LNCaP clone FGC (cell line): ENCODE data around the gene MAN1A1.

Source experiments
- DNase-seq: peaks from one replicate; pipeline ENCODE4 v3.0.0-alpha.2; 2011; ENCODE audit warnings: low read depth
- H3K4me3 ChIP-seq: 2 replicates; pipeline ENCODE4 v1.5.1; 2011; ENCODE audit warnings: mild to moderate bottlenecking, low read depth, low read length, control low read depth
- TF ChIP-seq, protein P1 (sequence below): IDR thresholded peaks from 2 replicates; pipeline ENCODE4 v1.5.1; 2012; ENCODE audit warnings: mild to moderate bottlenecking; ENCODE audit not compliant: control insufficient read depth, insufficient read depth; ENCODE audit errors: extremely low read depth

Gene MAN1A1

DNA sequence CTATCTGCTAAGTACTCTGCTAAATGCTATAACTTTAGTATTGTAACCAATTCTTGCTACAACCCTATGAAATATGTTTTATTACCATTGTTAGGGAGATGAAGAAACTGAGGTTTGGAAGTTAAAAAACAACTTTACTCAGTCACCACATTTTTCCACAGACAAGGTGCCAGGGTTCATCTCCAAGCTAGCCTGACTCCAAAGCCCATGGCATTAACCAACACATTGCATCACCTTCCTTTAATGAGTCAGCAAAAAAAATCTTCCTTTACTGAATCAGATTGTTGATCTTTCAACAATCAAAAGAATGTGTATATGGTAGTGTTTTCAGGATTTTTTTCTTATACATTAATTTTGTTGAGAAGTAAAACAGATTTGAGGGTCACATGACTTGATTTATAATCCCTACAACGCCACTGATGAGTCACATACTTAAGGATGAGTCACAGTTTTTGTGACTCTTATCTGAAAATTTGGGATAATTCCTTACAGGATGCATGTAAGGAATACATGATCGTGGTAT is 41.5 kb downstream of the MAN1A1 start:
- no peak for DNase-seq
- H3K4me3 ChIP-seq, result no peak overlapping the region
- TF ChIP-seq, protein P1, sequence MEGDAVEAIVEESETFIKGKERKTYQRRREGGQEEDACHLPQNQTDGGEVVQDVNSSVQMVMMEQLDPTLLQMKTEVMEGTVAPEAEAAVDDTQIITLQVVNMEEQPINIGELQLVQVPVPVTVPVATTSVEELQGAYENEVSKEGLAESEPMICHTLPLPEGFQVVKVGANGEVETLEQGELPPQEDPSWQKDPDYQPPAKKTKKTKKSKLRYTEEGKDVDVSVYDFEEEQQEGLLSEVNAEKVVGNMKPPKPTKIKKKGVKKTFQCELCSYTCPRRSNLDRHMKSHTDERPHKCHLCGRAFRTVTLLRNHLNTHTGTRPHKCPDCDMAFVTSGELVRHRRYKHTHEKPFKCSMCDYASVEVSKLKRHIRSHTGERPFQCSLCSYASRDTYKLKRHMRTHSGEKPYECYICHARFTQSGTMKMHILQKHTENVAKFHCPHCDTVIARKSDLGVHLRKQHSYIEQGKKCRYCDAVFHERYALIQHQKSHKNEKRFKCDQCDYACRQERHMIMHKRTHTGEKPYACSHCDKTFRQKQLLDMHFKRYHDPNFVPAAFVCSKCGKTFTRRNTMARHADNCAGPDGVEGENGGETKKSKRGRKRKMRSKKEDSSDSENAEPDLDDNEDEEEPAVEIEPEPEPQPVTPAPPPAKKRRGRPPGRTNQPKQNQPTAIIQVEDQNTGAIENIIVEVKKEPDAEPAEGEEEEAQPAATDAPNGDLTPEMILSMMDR, result no peak

DNA sequence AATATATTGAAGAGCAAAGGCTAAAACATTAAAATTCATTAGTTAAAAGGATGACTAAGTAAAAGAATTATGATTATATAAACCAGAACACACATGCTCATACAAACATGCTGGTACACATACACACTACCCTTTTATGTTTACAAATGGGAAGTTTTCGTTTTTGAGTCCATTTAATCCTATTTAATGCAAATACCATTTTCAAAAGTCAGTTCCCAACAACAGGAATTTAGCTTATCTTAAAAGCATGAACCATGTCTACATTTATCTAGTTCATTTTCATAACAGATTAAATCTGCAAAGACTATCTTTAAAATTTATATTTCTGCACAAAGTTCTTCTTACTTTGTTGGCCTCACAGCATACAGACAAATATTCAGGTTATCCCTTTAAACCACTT is 42.5 kb downstream of the MAN1A1 start:
- TF ChIP-seq, protein P1, result no peak
- no peak for DNase-seq
- H3K4me3 ChIP-seq, result no peak overlapping the region

DNA sequence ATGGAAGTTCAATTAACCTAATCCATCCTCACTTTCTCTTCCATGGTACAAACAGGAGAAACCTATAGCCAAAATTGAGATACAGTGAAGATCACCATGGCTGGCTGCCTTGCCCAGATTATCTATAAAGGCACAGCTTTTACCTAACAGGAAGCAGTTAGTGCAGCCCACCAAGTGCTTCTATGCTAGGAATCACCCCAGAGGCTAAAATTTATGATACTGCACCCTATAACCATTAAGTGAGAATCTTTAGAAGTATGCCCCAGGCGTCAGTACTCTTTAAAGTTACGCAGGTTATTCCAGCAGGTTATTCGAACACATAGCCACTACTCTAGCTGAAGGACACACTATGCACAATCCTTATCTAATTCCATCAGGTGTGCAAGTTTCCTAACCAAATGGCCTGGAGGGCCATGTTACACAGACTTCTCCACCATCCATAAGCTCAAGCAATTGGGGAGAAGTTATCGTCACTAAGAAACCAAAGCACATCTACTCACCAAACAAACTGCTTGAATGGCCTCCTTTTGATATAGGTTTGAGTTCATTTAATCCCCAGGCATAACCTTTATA is 43.1 kb downstream of the MAN1A1 start:
- no peak overlapping the region for H3K4me3 ChIP-seq
- TF ChIP-seq, protein P1, result no peak
- no peak for DNase-seq

DNA sequence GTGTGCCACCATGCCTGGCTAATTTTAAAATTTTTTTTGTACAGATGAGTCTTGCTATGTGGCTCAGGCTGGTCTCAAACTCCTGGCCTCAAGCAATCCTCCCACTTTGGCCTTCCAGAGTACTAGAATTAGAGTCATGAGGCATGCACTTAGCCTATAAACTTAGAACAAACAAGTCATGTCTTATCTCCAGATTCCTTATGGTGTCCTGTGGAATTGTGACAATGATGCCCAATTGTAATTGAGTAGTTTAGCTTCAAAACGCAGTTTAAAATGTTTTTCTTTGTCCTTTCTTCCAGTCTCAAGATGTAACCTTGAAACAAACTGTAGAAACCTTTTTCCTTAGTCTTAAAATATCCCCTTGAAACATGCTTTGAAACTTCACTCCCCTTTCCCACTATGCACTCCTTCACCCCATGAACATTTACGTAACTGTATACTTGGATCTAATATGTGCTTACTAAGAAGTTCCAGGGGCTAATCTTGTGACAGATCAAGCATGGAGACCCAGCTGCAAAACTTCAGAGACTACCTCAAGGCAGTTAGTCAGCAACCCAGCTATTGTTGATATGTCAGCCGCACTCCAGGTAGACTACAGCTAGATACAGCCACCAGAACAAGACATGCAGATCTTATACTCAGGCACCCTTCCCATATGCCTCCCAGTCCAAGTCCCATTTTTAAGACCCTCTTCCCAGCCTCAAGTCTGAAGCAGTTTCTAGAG is 46.2 kb downstream of the MAN1A1 start:
- TF ChIP-seq, protein P1, result no peak
- DNase-seq, result no peak
- H3K4me3 ChIP-seq, result no peak overlapping the region

DNA sequence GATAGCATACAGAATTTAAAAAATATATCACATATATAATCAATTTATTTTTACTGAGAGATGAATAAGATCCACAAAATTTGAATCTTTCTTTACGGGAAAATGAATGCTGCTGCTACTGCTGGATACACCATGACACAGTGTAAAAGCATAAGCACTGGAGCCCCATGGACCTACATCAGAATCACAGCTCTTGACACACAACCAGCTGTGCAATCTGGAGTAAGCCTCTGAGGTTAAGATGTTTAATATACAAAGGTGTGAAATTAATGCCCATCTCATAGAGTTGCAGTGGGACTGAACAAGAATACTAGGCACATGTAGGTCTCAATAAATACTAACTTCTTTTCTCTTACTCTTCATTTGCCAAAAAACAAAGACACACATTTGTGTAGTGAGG is 48.1 kb downstream of the MAN1A1 start:
- no peak for DNase-seq
- no peak overlapping the region for H3K4me3 ChIP-seq
- TF ChIP-seq, protein P1, result no peak

DNA sequence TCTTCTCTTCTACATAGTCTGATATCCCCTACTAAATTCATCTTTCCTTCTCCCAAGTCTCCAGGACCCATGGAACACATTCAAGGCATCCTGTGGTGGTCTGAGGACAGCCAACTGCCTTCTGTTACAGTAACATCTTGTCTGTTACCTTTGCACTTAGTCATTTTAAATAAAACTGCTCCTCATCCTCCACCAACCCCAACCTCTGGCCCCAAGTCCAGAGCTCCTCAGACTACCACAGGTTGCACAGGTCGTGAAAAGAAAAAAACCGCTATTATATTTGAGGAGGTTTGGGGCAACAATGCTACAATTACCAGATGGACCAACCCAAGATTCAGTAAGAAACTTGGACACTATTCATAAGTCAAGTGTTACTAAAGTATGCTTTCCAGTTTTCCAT is 49.9 kb downstream of the MAN1A1 start:
- DNase-seq, result no peak
- TF ChIP-seq, protein P1, result no peak
- H3K4me3 ChIP-seq, result no peak overlapping the region
